Astrocyte (in vitro differentiated cells and primary cell): ENCODE data around the gene LCLAT1.

Source experiments
- EZH2 ChIP-seq: IDR thresholded peaks from 2 replicates; pipeline ENCODE4 v1.6.1; 2012; ENCODE audit warnings: mild to moderate bottlenecking, low read length, inconsistent platforms; ENCODE audit not compliant: insufficient read depth
- TF ChIP-seq, protein P1 (sequence below): IDR thresholded peaks from 2 replicates; pipeline ENCODE4 v1.5.1; 2011; ENCODE audit warnings: low read depth, mild to moderate bottlenecking, inconsistent platforms, low read length, moderate library complexity; ENCODE audit not compliant: insufficient read depth

GRCh38 chr2:30625701-30626100, 178.7 kb downstream of the LCLAT1 start:
- TF ChIP-seq, protein P1, sequence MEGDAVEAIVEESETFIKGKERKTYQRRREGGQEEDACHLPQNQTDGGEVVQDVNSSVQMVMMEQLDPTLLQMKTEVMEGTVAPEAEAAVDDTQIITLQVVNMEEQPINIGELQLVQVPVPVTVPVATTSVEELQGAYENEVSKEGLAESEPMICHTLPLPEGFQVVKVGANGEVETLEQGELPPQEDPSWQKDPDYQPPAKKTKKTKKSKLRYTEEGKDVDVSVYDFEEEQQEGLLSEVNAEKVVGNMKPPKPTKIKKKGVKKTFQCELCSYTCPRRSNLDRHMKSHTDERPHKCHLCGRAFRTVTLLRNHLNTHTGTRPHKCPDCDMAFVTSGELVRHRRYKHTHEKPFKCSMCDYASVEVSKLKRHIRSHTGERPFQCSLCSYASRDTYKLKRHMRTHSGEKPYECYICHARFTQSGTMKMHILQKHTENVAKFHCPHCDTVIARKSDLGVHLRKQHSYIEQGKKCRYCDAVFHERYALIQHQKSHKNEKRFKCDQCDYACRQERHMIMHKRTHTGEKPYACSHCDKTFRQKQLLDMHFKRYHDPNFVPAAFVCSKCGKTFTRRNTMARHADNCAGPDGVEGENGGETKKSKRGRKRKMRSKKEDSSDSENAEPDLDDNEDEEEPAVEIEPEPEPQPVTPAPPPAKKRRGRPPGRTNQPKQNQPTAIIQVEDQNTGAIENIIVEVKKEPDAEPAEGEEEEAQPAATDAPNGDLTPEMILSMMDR: no peak
- TF ChIP-seq EZH2: no peak
